ENCODE results near the gene SLIT3.
A peak's percentile ranks its signal among the peaks of the same experiment; 100 is the strongest.

Gene SLIT3

GRCh38 chr5:168877132-168877892, 423.6 kb downstream of the SLIT3 start:
- no peaks in the 10 kb centered on the region for H3K9me3 ChIP-seq (ENCODE audit: insufficient read depth, low read length)
- no peak overlapping the region for H3K4me2 ChIP-seq (ENCODE audit: low read length)
- no peak overlapping the region for H3K4me3 ChIP-seq (ENCODE audit: low read length)
- no peak for TF ChIP-seq CTCF (IDR thresholded peaks at IDR 0.05; ENCODE audit: low read depth, low read length)
- H3K27me3 ChIP-seq (ENCODE audit: low read depth, low read length): peaks cover 87% of the 10 kb centered on the region
- no peak overlapping the region for H2AFZ ChIP-seq (ENCODE audit: low read depth, low read length)
- H4K20me1 ChIP-seq (ENCODE audit: insufficient read depth, low read length): peaks cover 42% of the 10 kb centered on the region
- H3K27ac ChIP-seq (ENCODE audit: low read length): no peak overlapping the region
- no peak overlapping the region for H3K9ac ChIP-seq (ENCODE audit: low read length)
- no peaks in the 10 kb centered on the region for H3K36me3 ChIP-seq (replicated peaks; ENCODE audit: low read depth, low read length)
- no peaks in the 10 kb centered on the region for H3K79me2 ChIP-seq (ENCODE audit: low read length)
- H3K4me1 ChIP-seq (ENCODE audit: low read length): peaks cover 12% of the 10 kb centered on the region

- Histone ChIP-seq H3K27me3 (ENCODE audit: low read depth, low read length) (peaks cover 86% of the 10 kb centered on the region), H3K4me2 (ENCODE audit: low read length) (no peak overlapping the region), H3K4me3 (ENCODE audit: low read length) (no peak overlapping the region), H3K27ac (ENCODE audit: low read length) (no peak overlapping the region), H3K4me1 (ENCODE audit: low read length) (peaks cover 12% of the 10 kb centered on the region), H3K36me3 (replicated peaks; ENCODE audit: low read depth, low read length) (no peaks in the 10 kb centered on the region), H3K9ac (ENCODE audit: low read length) (no peak overlapping the region), H3K79me2 (ENCODE audit: low read length) (no peaks in the 10 kb centered on the region), H3K9me3 (ENCODE audit: insufficient read depth, low read length) (no peaks in the 10 kb centered on the region), H2AFZ (ENCODE audit: low read depth, low read length) (no peak overlapping the region), H4K20me1 (ENCODE audit: insufficient read depth, low read length) (peaks cover 35% of the 10 kb centered on the region)
- TF ChIP-seq EZH2phosphoT487 (IDR thresholded peaks at IDR 0.05; ENCODE audit: low read depth) (no peak), CTCF (IDR thresholded peaks at IDR 0.05; ENCODE audit: low read depth, low read length) (no peak)
Measured at GRCh38 chr5:168876419-168876818, 424.5 kb downstream of the SLIT3 start.

GRCh38 chr5:168875832-168876231, 425.1 kb downstream of the SLIT3 start:
- H3K4me2 ChIP-seq (ENCODE audit: low read length): no peak overlapping the region
- no peak for TF ChIP-seq CTCF (IDR thresholded peaks at IDR 0.05; ENCODE audit: low read depth, low read length)
- TF ChIP-seq EZH2phosphoT487 (IDR thresholded peaks at IDR 0.05; ENCODE audit: low read depth): no peak

GRCh38 chr5:168874713-168875380, 426.1 kb downstream of the SLIT3 start:
- H3K79me2 ChIP-seq (ENCODE audit: low read length): no peaks in the 10 kb centered on the region
- no peak overlapping the region for H3K27ac ChIP-seq (ENCODE audit: low read length)
- TF ChIP-seq CTCF (IDR thresholded peaks at IDR 0.05; ENCODE audit: low read depth, low read length) (0 out of 2 replicates have a peak, but pooled peaks have one; percentile 21), EZH2phosphoT487 (IDR thresholded peaks at IDR 0.05; ENCODE audit: low read depth) (no peak)
- H3K36me3 ChIP-seq (replicated peaks; ENCODE audit: low read depth, low read length): no peaks in the 10 kb centered on the region
- H3K4me3 ChIP-seq (ENCODE audit: low read length): no peak overlapping the region
- H2AFZ ChIP-seq (ENCODE audit: low read depth, low read length): no peak overlapping the region
- no peak overlapping the region for H3K9ac ChIP-seq (ENCODE audit: low read length)
- peaks cover 88% of the 10 kb centered on the region for H3K27me3 ChIP-seq (ENCODE audit: low read depth, low read length)
- no peaks in the 10 kb centered on the region for H3K9me3 ChIP-seq (ENCODE audit: insufficient read depth, low read length)
- H3K4me2 ChIP-seq (ENCODE audit: low read length): no peak overlapping the region
- H4K20me1 ChIP-seq (ENCODE audit: insufficient read depth, low read length): peaks cover 21% of the 10 kb centered on the region
- peaks cover 8% of the 10 kb centered on the region for H3K4me1 ChIP-seq (ENCODE audit: low read length)

More at GRCh38 chr5:168875832-168876231, 425.1 kb downstream of the SLIT3 start:
- no peaks in the 10 kb centered on the region for H3K79me2 ChIP-seq (ENCODE audit: low read length)
- no peak overlapping the region for H3K4me3 ChIP-seq (ENCODE audit: low read length)
- H3K4me1 ChIP-seq (ENCODE audit: low read length): peaks cover 12% of the 10 kb centered on the region
- peaks cover 29% of the 10 kb centered on the region for H4K20me1 ChIP-seq (ENCODE audit: insufficient read depth, low read length)
- H3K27me3 ChIP-seq (ENCODE audit: low read depth, low read length): peaks cover 86% of the 10 kb centered on the region
- H3K27ac ChIP-seq (ENCODE audit: low read length): no peak overlapping the region
- no peak overlapping the region for H3K9ac ChIP-seq (ENCODE audit: low read length)
- H2AFZ ChIP-seq (ENCODE audit: low read depth, low read length): no peak overlapping the region
- H3K9me3 ChIP-seq (ENCODE audit: insufficient read depth, low read length): no peaks in the 10 kb centered on the region
- no peaks in the 10 kb centered on the region for H3K36me3 ChIP-seq (replicated peaks; ENCODE audit: low read depth, low read length)
